ENCODE data around the gene OR11L1.

GRCh38 chr1:247864644-247865043 is 22.9 kb upstream of the OR11L1 start:
- TF ChIP-seq CTCF (IDR thresholded peaks at IDR 0.05) = no peak
- TF ChIP-seq POLR2A (IDR thresholded peaks at IDR 0.05) = no peak

Data from prostate gland (tissue), 2 donors.